Gastrocnemius medialis (tissue), 4 donors: Measurements from ENCODE around the gene KIF1A. TPM values are rescaled to one million over a fixed set of nuclear protein-coding genes. Genes with fewer than 3 reads are reported as not detected.

Source experiments
- ATAC-seq, 2 donors: fragments of 150-250 bp; one replicate each; pipeline ENCODE4 v1.9.1; 2016
- DNase-seq, 2 donors: peaks; one replicate each; pipeline ENCODE4 v3.0.0-alpha.2; 2019
- H3K27ac ChIP-seq, 4 donors: fragments of 200-600 bp; sonication (generic); 1 replicate in 1 of 4; 2 replicates in 3 of 4; pipeline ENCODE4 v1.5.1; 2016 to 2018; ENCODE audit warnings: mild to moderate bottlenecking in 2 of 4, moderate library complexity in 1 of 4
- H3K27me3 ChIP-seq, 3 donors: fragments of 200-600 bp; sonication (generic) in 2 of 3; 1 replicate in 1 of 3; 2 replicates in 2 of 3; pipeline versions ENCODE4 v1.5.1 to v1.6.0; 2016 to 2019; ENCODE audit warnings: mild to moderate bottlenecking in 1 of 3, moderate library complexity in 1 of 3
- H3K36me3 ChIP-seq, 2 donors: fragments of 200-600 bp; sonication (generic) in 1 of 2; one replicate each; pipeline ENCODE4 v1.5.1; 2017 to 2018
- H3K4me1 ChIP-seq, 2 donors: fragments of 200-600 bp; sonication (generic) in 1 of 2; one replicate each; pipeline ENCODE4 v1.5.1; 2016 to 2017; ENCODE audit warnings: mild to moderate bottlenecking in 2 of 2
- H3K4me3 ChIP-seq, 4 donors: fragments of 200-600 bp; sonication (generic) in 3 of 4; 1 replicate in 1 of 4; 2 replicates in 3 of 4; pipeline ENCODE4 v1.5.1; 2016 to 2019; ENCODE audit warnings: mild to moderate bottlenecking in 2 of 4
- H3K9me3 ChIP-seq, 3 donors: fragments of 200-600 bp; sonication (generic) in 2 of 3; 1 replicate in 1 of 3; 2 replicates in 2 of 3; pipeline ENCODE4 v1.5.1; 2016 to 2019
- CTCF ChIP-seq, 5 experiments: fragments of 450-650 bp in 3 of 5; fragments of 200-600 bp in 2 of 5; sonication (generic) in 2 of 5; IDR thresholded peaks in 4 of 5; conservative IDR thresholded peaks in 1 of 5; 1 replicate in 4 of 5; 2 replicates in 1 of 5; pipeline ENCODE4 v1.5.1; 2016 to 2019; ENCODE audit warnings: antibody characterized with exemption in 5 of 5, mild to moderate bottlenecking in 3 of 5, moderate library complexity in 3 of 5
- POLR2A ChIP-seq, 2 donors: fragments of 450-650 bp; IDR thresholded peaks; one replicate each; pipeline ENCODE4 v1.6.1; 2017; ENCODE audit warnings: antibody characterized with exemption in 2 of 2, mild to moderate bottlenecking in 2 of 2, moderate library complexity in 2 of 2
- in situ Hi-C, 4 donors: fragments of 200-750 bp; cut with MboI; loops; one replicate each; pipeline versions ENCODE4 v1.15.0 to v1.8.0; 2017; ENCODE audit warnings: low sequenced_read_pairs in 4 of 4
- intact Hi-C: fragments of 100-400 bp; cut with DNase I; formaldehyde crosslinking; loops from one replicate; pipeline ENCODE4 v1.15.1; 2023; ENCODE audit warnings: low total_unique reads
- total RNA-seq, 4 donors: library from RNA; depleted of rRNA; stranded (reverse); fragments of >200 nt; gene quantifications; one replicate each; pipeline versions ENCODE4 v1.1.0 to v1.2.3, GENCODE V29; 2016

Gene KIF1A
- total RNA-seq, 4 donors from 2014 or later, result 0.05 to 0.33 (median 0.09) TPM; not detected in 1

- TF ChIP-seq POLR2A (IDR thresholded peaks at IDR 0.05) (no peak), CTCF (IDR thresholded peaks at IDR 0.05 in 4 of 5, conservative IDR thresholded peaks at IDR 0.05 in 1 of 5) (no peak)
- no peak for DNase-seq
Measured at GRCh38 chr2:240788482-240788881, 31.5 kb downstream of the KIF1A start.

GRCh38 chr2:240787521-240788472 lies 32.2 kb downstream of the KIF1A start:
- intact Hi-C loops, result no loop called here
- ATAC-seq, result no peak
- in situ Hi-C loops, result no loop called here

More at GRCh38 chr2:240788482-240788881, 31.5 kb downstream of the KIF1A start:
- no peak for ATAC-seq
- intact Hi-C loops (no loop called here), in situ Hi-C loops (no loop called here)
- Histone ChIP-seq H3K27ac (no peak overlapping the region), H3K4me3 (no peak overlapping the region), H3K4me1 (no peaks in the 10 kb centered on the region), H3K9me3 (no peaks in the 10 kb centered on the region), H3K27me3 (peaks cover 0 to 10% (median 2%) of the 10 kb centered on the region in 3 donors), H3K36me3 (no peaks in the 10 kb centered on the region)

GRCh38 chr2:240786871-240787311 lies 33.1 kb downstream of the KIF1A start:
- peaks cover 0 to 18% (median 2%) of the 10 kb centered on the region in 3 donors for H3K27me3 ChIP-seq

More at GRCh38 chr2:240787521-240788472, 32.2 kb downstream of the KIF1A start:
- TF ChIP-seq CTCF (IDR thresholded peaks at IDR 0.05 in 4 of 5, conservative IDR thresholded peaks at IDR 0.05 in 1 of 5) (no peak), POLR2A (IDR thresholded peaks at IDR 0.05) (no peak)
- DNase-seq, result no peak
- no peaks in the 10 kb centered on the region for H3K9me3 ChIP-seq
- no peaks in the 10 kb centered on the region for H3K4me1 ChIP-seq
- peaks cover 0 to 14% (median 2%) of the 10 kb centered on the region in 3 donors for H3K27me3 ChIP-seq
- H3K36me3 ChIP-seq, result no peaks in the 10 kb centered on the region
- H3K4me3 ChIP-seq, result no peak overlapping the region
- H3K27ac ChIP-seq, result no peak overlapping the region

GRCh38 chr2:240786355-240786841 lies 33.6 kb downstream of the KIF1A start:
- ATAC-seq (no peak), DNase-seq (no peak)
- intact Hi-C loops (no loop called here), in situ Hi-C loops (no loop called here)
- H3K4me1 ChIP-seq, result no peaks in the 10 kb centered on the region
- H3K27ac ChIP-seq, result no peak overlapping the region
- no peaks in the 10 kb centered on the region for H3K36me3 ChIP-seq
- no peak for TF ChIP-seq CTCF (IDR thresholded peaks at IDR 0.05 in 4 of 5, conservative IDR thresholded peaks at IDR 0.05 in 1 of 5)
- no peak for TF ChIP-seq POLR2A (IDR thresholded peaks at IDR 0.05)
- H3K27me3 ChIP-seq, result peaks cover 0 to 22% (median 2%) of the 10 kb centered on the region in 3 donors
- no peak overlapping the region for H3K4me3 ChIP-seq
- H3K9me3 ChIP-seq, result no peaks in the 10 kb centered on the region

More at GRCh38 chr2:240786871-240787311, 33.1 kb downstream of the KIF1A start:
- H3K4me1 ChIP-seq, result no peaks in the 10 kb centered on the region
- ATAC-seq (no peak), DNase-seq (no peak)
- in situ Hi-C loops (no loop called here), intact Hi-C loops (no loop called here)
- no peak overlapping the region for H3K27ac ChIP-seq
- no peaks in the 10 kb centered on the region for H3K36me3 ChIP-seq
- TF ChIP-seq CTCF (IDR thresholded peaks at IDR 0.05 in 4 of 5, conservative IDR thresholded peaks at IDR 0.05 in 1 of 5), result no peak
- no peak for TF ChIP-seq POLR2A (IDR thresholded peaks at IDR 0.05)
- H3K4me3 ChIP-seq, result no peak overlapping the region
- no peaks in the 10 kb centered on the region for H3K9me3 ChIP-seq
